ENCODE results near the gene FLNB.

The FLNB gene

DNA sequence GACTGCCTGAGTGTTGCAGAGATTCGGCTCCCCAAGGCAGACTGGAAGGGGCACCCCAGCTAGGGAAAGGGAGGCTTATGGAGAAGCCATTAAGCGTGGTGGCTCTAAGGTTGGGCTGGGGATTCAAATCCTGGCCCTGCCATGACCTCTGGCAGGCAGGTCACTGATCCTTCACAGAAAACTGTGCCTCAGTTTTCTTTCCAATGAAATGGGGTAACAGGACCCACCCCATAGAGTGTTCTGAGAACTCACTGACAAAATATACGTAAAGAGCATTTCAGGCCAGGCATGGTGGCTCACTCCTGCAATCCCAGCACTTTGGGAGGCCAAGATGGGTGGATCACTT, 167.9 kb downstream of the FLNB start:
- Histone ChIP-seq H3K9me2 (ENCODE audit: low read depth, low read length) (no peaks in the 10 kb centered on the region), H3F3A (ENCODE audit: insufficient read depth, low read length) (no peaks in the 10 kb centered on the region), H2AFZ (ENCODE audit: low read length) (no peak overlapping the region), H3K36me3 (ENCODE audit: insufficient read depth, low read length) (no peaks in the 10 kb centered on the region), H3K4me1 (ENCODE audit: insufficient read depth, low read length, severe bottlenecking) (peaks cover 5% of the 10 kb centered on the region), H3K9me3 (ENCODE audit: low read length) (no peaks in the 10 kb centered on the region), H3K4me2 (ENCODE audit: low read length) (no peak overlapping the region), H3K79me2 (ENCODE audit: insufficient read depth, low read length) (no peaks in the 10 kb centered on the region), H4K20me1 (ENCODE audit: insufficient read depth, low read length) (no peaks in the 10 kb centered on the region), H3K4me3 (ENCODE audit: low read depth, low read length, poor library complexity, severe bottlenecking) (no peak overlapping the region), H3K27ac (ENCODE audit: low read depth, low read length, poor library complexity, severe bottlenecking) (no peak overlapping the region), H3K27me3 (ENCODE audit: insufficient read depth, low read length) (peaks cover 4% of the 10 kb centered on the region), H3K9ac (ENCODE audit: low read length) (no peak overlapping the region)
- TF ChIP-seq CTCF (IDR thresholded peaks at IDR 0.05; ENCODE audit: low read length) (no peak), EZH2 (IDR thresholded peaks at IDR 0.05; ENCODE audit: borderline replicate concordance, low read length) (no peak)

- no peaks in the 10 kb centered on the region for H3K79me2 ChIP-seq (ENCODE audit: insufficient read depth, low read length)
- H3K4me1 ChIP-seq (ENCODE audit: insufficient read depth, low read length, severe bottlenecking) = peaks cover 5% of the 10 kb centered on the region
- H3K9me2 ChIP-seq (ENCODE audit: low read depth, low read length) = no peaks in the 10 kb centered on the region
- no peaks in the 10 kb centered on the region for H3K36me3 ChIP-seq (ENCODE audit: insufficient read depth, low read length)
- no peak overlapping the region for H2AFZ ChIP-seq (ENCODE audit: low read length)
- H3K4me2 ChIP-seq (ENCODE audit: low read length) = no peak overlapping the region
- peaks cover 4% of the 10 kb centered on the region for H3K27me3 ChIP-seq (ENCODE audit: insufficient read depth, low read length)
- H3K4me3 ChIP-seq (ENCODE audit: low read depth, low read length, poor library complexity, severe bottlenecking) = no peak overlapping the region
- no peaks in the 10 kb centered on the region for H3F3A ChIP-seq (ENCODE audit: insufficient read depth, low read length)
- TF ChIP-seq CTCF (IDR thresholded peaks at IDR 0.05; ENCODE audit: low read length) (no peak), EZH2 (IDR thresholded peaks at IDR 0.05; ENCODE audit: borderline replicate concordance, low read length) (no peak)
- no peaks in the 10 kb centered on the region for H4K20me1 ChIP-seq (ENCODE audit: insufficient read depth, low read length)
- H3K27ac ChIP-seq (ENCODE audit: low read depth, low read length, poor library complexity, severe bottlenecking) = no peak overlapping the region
- no peak overlapping the region for H3K9ac ChIP-seq (ENCODE audit: low read length)
- no peaks in the 10 kb centered on the region for H3K9me3 ChIP-seq (ENCODE audit: low read length)
These were observed 168.7 kb downstream of the FLNB start for GRCh38 chr3:58176827-58177489.

DNA sequence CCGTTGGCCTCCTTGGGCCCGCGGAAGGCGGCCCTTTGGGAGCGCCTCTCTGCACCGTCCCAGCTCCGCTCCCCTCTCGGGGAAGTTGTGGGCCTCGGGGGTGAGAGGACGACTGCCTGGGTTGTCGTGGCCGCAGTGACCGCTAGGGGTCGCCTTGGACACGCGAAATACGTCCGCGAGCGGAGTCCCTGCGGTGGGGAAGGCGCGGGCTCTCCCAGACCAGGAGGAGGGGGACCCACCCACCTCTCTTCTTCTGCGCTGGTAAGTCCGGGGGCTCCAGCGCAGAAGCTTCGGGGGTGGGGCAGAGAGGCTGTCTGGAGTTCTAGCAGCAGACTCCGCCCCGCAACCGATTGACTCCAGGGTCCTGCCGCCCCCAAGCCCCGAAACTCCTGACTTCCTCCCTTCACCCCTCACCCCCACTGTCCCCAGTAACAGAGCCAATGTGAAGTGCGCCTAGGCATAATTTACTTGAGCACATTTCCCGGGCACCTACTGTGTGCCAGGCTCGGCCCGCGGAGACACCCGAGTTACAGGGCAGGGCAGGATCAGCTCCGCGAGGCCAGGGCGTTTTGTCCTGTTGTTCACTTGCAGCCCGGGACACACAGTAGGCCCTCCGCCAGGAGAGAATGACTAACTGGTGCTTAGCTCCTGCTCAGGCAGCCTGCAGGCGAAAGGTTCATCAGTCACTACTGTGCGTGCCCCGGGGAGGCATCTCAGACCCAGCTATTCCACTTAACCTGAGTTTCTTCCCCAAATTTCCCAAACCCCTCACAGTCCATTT, 169.7 kb downstream of the FLNB start:
- peak overlapping the region; percentile 53 for H3K4me2 ChIP-seq (ENCODE audit: low read length)
- H3K9me2 ChIP-seq (ENCODE audit: low read depth, low read length) = no peaks in the 10 kb centered on the region
- H3K4me3 ChIP-seq (ENCODE audit: low read depth, low read length, poor library complexity, severe bottlenecking) = peak overlapping the region; percentile 39
- no peaks in the 10 kb centered on the region for H3K9me3 ChIP-seq (ENCODE audit: low read length)
- no peak overlapping the region for H3K27ac ChIP-seq (ENCODE audit: low read depth, low read length, poor library complexity, severe bottlenecking)
- H3F3A ChIP-seq (ENCODE audit: insufficient read depth, low read length) = no peaks in the 10 kb centered on the region
- H3K4me1 ChIP-seq (ENCODE audit: insufficient read depth, low read length, severe bottlenecking) = peaks cover 5% of the 10 kb centered on the region
- H2AFZ ChIP-seq (ENCODE audit: low read length) = no peak overlapping the region
- H3K27me3 ChIP-seq (ENCODE audit: insufficient read depth, low read length) = peaks cover 4% of the 10 kb centered on the region
- H3K79me2 ChIP-seq (ENCODE audit: insufficient read depth, low read length) = no peaks in the 10 kb centered on the region
- no peaks in the 10 kb centered on the region for H3K36me3 ChIP-seq (ENCODE audit: insufficient read depth, low read length)
- TF ChIP-seq CTCF (IDR thresholded peaks at IDR 0.05; ENCODE audit: low read length) (peak; percentile 92), EZH2 (IDR thresholded peaks at IDR 0.05; ENCODE audit: borderline replicate concordance, low read length) (no peak)
- H4K20me1 ChIP-seq (ENCODE audit: insufficient read depth, low read length) = no peaks in the 10 kb centered on the region
- no peak overlapping the region; the same call in 1 of the 2 replicates for H3K9ac ChIP-seq (ENCODE audit: low read length)
